ENCODE results near the gene RPS3. TPM values are rescaled to one million over a fixed set of nuclear protein-coding genes. Genes with fewer than 3 reads are reported as not detected.

The RPS3 gene
- total RNA-seq, 1 experiment from 2014 or later, result 1,629 TPM

DNA sequence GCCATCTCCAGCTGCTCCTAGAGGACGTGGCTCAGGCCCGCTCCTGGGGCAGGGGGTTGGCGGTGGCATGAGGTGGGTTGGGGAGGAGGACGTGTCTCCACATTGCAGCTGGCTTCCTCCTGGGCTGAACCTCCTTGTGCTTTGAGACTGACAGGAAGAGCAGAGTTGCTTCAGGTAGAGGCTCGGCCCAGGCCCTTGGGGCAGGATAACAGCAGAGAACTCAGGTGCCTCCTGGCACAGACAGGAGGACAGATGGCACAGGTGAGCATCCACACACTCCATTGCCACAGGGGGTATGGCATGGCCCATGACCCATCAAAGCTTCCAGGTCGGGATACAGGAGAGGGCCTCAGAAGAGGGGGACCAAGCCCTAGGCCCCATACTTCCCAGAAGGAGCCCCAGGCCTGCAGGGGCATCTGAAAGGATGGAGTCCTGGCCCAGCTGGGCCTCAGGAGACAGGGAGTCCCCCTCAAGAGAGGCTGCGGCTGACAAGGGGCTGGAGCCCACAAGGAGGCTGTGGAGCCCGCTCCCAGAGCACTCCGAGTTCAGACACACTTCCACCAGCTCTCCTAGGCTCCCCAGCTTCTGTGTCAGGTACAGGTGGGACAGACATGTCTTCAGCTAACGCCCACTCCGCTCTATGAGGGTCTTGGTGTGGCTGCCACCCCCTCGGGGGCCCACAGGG lies 35.7 kb downstream of the RPS3 start:
- no peak for DNase-seq (ENCODE audit: low read depth)

DNA sequence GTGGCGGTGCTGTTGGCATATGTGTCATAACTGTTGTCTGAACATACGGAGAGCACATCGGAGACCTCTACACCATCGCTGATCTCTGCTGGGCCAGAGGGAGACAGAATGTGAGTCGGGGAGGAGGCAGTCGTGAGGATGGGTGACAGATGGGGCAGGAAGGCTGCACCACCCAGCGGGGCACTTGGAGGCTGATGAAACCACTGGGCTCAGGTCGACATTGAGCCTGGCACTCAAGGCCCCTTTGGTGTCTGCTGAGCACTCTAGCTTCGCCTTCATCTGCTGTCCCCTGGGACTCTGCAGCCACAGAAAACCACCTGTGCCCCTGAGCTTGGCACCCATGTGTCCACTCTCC lies 36.2 kb downstream of the RPS3 start:
- no peak for DNase-seq (ENCODE audit: low read depth)

DNA sequence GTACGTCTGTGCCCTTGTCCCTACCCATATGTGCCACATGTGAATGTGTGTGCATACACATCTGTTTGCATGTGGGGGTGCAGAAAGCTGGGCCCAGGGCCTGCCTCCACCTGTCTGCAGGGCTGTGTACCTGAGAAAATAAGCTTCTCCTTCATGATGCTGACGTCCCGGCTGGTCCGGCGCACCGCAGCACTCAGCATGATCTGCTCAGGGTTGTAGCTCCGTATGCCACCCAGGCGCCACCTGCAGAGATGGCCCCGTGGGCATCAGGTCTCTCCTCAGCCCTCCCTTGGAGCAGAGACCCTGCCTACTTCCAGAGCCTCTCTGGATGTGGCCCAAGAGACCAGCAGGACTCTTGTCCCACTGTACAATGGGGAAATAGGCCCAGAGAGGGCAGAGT lies 37.5 kb downstream of the RPS3 start:
- DNase-seq (ENCODE audit: low read depth), result no peak

DNA sequence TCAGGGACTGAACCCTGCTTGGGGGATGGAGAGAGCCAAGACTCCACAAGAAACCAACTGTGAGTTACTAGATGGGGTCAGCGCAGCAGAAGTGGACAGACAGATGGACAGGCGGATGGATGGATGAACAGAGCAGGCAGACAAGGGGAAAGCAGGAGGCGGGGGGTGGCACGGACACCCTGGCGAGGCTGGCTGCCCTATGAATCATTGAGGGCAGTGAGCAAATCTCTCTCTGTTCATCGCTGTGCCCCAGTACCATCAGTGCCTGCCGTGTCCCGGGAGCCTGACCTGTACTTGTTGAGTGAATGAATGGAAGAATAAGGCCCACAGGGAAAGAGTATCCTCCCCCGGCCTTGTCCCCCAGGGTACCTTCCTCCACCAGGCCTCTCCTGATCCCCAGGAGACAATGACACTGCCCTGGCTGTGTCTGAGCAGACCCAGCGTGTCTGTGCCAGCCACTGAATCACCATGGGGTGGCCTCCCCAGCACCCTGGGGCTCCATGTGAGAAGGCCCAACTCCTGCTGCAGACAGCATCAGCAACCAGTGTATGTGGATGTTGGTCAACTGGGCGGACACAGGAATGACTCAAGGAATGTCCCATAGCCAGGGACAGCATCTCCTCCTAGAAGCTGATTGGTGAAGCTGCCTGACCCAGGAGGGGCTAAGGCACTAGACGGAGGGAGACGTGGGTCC lies 38.8 kb downstream of the RPS3 start:
- DNase-seq (ENCODE audit: low read depth), result peak; percentile 55

DNA sequence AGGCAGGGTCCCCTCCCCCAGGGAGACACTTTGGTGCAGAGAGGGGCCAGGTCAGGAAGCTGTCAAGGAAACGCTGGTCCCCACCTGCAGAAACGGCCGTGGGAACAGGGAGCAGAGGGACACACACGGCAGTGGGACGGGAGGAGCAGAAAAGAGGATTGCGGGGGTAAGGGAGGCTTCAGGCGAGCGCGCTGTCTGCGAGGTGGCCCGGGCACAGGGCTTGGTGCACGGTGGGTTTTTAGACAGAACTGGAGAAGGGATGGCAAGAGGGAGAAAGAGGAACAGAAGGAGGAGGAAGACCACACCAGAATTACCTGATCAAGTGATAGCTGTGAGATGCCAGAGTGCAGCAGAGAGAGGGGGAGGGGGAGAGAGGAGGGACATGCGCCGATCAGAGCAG lies 39.7 kb downstream of the RPS3 start:
- DNase-seq (ENCODE audit: low read depth), result no peak

DNA sequence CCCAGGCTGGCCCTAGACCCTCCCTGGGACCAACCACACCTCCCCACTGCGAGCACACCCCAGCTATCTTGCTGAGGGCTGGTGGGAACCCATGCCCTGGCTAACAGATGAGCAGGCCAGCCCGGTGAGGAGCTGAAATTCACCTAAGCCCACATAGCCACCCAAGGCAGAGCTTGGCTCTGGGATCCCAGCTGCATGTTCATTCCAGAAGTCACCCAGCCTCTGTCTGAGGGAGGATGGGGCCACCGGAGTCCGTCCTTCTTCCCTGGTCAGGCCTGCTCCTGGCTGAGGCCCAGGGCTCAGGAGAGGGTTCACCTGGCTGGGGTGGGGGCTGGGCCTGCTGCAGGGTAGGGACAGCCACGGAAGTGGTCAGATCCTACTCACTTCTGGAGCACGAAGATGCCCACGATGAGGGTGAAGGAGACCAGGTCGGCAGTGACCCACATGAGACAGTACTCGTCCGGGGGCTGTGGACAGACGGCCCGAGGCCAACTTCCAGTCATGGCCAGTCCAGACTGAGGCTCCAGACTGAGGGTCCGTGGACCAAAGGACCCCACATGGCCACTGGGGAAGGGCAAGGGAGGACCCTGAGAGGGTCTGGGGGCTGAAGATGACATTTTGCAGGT lies 40.3 kb downstream of the RPS3 start:
- no peak for DNase-seq (ENCODE audit: low read depth)

DNA sequence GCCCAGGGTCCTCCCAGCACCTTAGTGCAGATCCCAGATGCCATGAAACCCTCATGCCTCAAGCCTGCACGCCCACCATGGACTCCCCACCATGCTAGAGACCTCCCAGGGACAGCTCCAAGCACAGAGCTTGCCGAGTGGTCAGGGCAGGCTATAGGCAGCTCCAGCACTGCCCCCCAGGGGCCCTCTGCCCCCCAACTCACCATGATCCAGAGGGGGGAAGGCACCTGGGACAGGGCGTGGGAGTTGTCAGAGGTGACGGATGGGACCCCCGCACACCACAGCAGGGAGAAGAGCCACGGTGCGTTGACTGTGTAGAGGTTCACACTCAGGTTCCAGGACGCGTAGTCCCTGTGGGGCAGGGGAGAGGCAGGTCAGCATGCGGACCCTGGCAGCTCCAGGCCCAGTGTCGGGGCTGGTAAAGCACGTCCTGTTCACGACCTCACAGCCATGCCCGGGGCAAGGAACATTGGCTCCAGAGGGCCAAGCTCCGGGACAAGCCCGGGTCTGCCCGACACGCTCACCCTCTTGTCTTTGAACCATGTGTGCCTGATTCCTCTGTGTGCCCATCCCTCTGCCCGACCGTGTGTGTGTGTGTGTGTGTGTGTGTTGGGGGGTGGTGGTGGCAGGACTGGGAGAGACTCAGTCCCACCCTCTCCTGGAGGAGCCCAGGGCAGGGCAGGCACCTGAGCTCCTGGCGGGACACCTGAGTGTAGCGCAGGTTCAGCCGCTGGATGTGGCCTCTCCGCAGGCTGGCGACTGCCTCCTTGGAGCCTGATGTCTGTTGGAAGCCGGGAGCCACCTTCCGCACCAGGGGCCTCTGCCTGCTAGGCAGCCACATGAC lies 41.9 kb downstream of the RPS3 start:
- DNase-seq (ENCODE audit: low read depth), result no peak

DNA sequence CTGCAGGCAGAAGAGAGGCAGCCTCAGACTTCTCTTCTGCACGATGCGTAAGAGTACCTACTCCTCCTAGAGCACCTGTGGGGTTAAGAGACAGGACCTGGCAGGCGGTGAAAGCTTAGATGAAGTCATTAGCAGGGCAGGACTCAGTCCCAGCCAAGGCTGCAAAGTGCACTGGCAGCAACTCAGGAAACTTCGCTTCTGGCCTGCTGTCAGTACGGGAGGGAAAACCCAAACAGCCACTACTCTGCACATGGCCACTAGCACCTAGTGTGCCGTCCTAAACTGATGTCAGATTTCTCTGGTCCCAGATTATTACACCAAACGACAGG lies 42.5 kb downstream of the RPS3 start:
- no peak for DNase-seq (ENCODE audit: low read depth)

DNA sequence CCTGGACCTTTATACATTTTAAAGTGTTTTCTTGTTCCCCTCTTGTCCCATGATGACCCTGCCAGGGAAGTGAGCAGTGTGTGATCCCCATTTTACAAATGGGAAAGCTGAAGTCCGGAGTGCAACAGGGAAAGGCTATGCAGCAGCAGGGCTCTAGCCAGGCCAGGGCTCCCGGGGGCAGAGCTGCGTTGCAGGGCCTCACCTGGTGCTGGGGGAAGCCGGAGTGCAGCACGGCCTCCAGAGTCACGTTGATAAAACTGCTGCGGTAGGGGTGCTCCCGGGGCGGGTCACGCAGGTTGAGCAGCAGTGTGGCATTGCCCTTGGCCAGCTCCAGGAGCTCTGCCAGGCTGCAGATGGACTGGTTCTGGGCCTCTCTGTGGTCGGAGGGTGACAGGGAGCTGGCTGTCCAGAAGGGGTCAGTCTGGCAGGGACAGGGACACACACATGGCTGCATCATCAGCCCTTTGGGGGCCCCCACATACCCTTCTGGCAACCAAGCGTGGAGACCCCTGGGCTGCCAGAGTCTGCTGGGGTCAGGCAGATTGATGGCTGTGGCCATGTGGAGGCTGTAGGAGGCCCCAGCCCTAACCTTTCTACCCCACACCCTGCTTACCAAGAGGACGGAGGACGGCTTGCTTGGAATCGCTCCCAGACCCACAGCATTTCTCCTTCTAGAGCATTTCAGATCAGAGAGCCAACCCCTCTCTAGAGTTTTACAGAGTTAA lies 43.0 kb downstream of the RPS3 start:
- no peak for DNase-seq (ENCODE audit: low read depth)

DNA sequence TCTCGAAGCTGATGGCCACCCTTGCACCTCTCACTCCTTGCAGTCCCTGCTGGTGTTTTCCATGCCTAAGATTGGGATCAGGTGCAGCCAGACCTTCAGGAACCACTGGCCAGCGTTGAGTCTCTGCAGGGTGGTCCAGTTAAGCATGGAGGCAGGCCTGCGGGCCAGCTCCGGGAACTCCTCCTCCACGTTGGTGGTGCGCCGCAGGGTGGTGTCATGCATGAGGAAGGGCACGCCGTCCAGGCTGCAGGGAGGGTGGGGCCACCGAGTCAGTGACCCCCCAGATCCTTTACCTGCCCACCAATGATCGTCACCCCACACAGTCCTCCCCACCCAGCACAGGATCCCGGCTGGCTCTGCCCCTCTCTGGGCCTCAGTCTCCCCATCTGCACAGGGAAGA lies 43.7 kb downstream of the RPS3 start:
- DNase-seq (ENCODE audit: low read depth), result no peak

DNA sequence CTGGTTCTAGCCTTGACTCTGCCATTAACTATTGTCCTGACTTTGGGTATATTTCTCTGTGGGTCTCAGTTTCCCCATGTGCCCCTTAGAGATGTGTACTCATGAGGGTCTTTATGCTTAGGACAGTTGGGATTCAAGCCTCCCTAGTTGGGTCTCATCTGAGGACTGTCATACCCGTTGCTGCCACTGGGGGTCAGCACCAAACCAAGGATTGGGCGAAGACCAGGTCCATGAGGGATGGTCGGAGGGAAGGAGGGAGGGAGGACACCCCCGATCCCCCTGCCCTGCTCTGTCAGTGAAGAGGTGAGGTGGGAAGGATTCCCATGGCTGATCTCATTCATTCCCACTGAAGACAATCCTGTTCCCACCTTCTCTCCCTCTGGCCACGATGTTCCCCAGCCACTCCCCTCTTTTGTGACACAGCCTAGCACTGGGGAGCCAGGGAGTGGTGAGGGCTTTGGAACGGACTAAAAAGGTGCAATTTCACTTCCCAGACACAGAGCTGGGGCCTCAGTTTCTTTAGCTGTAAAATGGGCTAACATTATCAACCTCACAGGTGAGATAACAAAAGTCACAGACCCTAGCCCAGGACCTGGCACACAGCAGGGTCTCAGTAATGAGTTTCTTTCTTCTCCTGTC lies 46.1 kb downstream of the RPS3 start:
- peak; percentile 43 for DNase-seq (ENCODE audit: low read depth)

DNA sequence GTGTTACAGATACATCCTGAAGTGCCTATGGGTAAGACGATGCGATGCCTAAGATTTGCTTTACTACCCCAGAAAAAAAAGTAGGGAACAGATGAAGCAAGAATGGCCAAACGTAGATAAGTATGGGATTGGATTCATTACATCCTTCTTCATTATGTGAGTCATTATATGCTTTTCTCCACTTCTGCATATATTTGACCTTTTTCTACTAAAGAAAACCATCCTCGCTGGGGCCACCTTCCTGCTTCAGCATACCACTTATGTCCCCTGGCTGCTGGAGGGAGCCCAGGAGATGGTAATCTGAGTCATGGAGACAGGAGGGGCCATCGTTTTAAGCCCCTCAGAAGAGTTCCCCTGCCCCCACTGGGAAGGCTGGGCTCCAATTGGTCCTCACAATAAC lies 48.1 kb downstream of the RPS3 start:
- DNase-seq (ENCODE audit: low read depth), result no peak

DNA sequence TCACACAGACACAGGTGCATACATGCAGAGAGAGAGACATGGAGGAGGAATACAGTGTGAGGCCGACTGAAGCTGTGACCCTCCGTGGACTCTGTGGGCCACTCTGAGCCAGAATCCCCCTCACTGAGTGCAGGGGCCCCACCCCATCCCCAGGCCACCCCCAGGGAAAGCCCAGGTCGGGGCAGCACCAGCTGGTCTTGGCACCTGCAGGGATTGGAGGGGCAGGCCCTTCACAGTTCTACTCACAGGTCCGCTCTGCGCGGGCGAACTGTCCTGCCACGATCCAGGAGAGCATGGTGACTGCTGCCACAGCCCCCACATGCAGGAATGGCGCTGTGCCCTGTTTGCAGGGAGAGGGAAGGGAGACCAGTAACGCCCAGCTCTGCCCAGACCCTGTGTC lies 50.0 kb downstream of the RPS3 start:
- DNase-seq (ENCODE audit: low read depth), result no peak

DNA sequence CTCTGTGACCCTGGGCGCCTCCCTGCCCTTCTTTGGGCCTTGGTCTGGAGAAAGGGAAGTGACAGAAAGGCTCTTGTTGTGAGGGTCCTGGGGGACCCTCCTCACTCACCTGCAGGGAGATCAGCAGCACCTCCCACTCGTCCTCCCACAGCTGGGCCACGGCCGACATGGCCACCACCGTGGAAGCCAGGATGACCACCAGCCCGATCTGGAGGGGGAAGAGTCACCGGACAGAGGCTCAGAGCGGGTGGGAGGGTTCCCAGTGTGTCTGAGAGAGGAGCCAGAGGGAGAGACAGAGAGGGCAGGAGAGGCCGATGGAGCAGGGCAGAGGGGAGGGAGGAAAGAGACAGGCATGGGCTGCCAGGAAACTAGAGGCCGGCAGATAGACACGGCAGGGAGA lies 50.5 kb downstream of the RPS3 start:
- DNase-seq (ENCODE audit: low read depth), result no peak

DNA sequence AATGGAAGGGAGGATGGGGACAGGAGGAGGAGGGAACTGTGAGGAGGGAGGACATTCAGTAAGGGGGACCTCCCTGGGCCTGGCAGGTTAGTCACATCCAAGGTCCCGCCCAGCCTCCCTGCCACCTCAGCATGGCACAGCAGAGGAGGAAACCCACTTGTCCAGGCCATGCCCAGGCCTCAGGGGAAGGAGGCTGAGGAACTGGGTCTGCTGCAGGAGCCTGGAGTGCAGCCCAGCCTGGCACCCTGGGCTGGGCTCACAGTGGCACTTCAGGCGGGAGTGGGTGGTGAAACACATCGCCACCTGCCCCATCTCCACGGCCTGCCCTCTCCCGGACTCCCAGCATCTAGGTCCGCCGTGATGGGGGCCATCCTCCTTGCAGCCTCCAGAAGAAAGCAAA lies 50.9 kb downstream of the RPS3 start:
- DNase-seq (ENCODE audit: low read depth), result no peak

DNA sequence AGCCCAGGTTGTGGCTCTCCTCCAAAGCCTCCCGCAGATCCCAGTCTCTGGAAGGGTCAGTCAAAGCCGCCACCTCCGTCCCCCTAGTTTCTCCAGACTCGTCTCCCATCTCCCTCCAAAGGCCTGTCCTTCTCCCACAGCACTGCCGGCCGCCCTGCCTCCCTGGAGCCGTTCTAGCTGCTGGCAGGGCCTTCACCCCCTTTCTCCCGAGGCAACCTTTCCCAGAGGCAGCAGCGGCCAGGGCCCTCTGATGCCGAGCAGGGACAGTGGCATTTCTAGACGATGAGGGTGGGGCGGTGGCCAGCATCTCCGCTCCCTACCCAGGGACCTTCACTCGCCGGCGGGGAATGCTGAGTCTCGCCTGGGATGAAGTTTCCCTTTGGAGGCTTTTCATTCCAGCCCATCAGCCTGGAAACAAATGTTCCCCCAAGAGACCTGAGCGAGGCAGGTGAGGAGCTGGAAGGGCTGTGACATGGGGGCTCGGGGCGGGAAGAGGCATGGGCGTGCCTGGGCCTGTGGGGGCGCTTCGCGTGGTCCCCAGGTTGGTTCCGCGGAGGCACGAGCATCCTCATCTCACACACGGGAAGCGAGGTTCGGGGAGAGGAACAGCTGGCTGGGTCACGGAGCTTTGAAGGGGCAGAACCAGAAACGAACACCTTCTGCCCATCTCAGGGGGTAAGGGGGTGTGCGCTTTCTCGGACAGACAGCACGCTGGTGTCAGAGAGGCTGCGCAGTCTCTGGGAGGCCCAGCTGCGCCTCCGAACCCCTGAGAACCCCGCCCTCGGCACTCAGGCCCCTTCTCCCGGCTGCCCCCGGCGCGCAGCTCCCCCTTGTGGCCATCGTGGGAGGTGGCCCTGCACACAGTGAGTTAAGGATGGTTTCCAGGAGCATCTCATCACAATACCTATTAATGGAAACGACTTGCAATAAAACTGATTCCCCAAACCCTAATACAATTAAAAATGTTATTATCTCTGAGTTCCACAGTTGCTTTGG lies 51.8 kb downstream of the RPS3 start:
- DNase-seq (ENCODE audit: low read depth), result no peak

DNA sequence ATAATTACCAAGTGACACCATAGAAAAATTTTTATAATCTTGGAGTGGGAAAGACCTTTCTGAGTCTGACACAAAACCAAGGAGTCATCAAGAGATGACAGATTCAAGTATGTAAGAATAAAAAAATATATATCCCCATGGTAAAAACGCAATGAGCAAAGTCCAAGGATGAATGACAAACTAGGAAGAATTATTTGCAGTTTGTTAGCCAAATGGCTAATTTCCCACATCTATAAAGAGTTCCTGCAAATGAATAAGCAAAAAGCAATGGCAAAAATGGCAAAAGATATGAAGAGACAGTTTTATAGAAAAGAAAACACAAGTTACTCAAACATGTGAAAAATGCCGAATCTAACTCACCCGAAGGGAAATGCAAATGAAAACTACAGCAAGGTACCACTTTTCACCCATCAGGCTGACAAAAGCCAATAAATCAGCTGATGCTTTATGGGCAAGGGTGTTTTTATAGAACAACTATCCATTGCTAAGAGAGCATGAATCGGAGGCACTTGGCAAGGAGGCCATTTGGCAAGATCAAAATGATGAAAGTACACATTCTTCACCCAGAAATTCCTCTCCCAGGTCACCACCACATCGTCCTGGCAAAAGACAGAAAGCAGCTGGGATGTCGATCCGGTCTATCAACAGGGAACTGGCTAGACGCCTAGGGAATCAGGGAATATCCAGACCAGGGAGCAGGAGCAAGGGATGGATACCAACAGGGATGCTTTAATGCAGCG lies 54.8 kb downstream of the RPS3 start:
- no peak for DNase-seq (ENCODE audit: low read depth)

DNA sequence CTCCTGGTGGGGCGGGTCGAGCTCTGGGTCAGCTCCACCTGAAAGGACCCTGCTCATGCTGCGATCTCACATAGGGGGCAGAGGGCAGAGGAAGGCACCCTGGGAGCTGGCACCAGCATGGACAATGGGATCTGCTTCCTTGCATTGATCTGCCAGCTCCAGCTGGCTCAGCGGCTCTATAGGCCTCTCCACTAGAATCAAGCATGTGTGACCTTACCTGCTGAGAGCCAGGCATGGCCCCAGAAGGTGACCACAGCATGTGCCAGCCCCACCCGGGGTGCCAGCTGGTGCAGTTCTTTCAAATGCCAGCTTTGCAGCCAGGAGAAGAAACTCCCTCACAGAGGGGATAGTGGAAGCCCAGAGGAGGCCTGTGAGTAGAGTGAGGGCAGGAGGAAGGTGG lies 55.7 kb downstream of the RPS3 start:
- no peak for DNase-seq (ENCODE audit: low read depth)

All from RPMI7951 (cell line).